NOMO-1 treated with DMSO at 0.1 percent for 48 hours (cell line): ENCODE measurements around the gene SDC3.
A peak's percentile ranks its signal among the peaks of the same experiment; 100 is the strongest.
"Not testable (repeated sequence)": the region's sequence is repeated elsewhere in the genome, so short reads cannot be mapped to it uniquely, and the experiment has no call there.

Experiments
- DNase-seq: peaks from one replicate; lab custom pipeline; 2025; ENCODE audit not compliant: unreplicated experiment; lab: John Stamatoyannopoulos, UW

SDC3 gene

DNA sequence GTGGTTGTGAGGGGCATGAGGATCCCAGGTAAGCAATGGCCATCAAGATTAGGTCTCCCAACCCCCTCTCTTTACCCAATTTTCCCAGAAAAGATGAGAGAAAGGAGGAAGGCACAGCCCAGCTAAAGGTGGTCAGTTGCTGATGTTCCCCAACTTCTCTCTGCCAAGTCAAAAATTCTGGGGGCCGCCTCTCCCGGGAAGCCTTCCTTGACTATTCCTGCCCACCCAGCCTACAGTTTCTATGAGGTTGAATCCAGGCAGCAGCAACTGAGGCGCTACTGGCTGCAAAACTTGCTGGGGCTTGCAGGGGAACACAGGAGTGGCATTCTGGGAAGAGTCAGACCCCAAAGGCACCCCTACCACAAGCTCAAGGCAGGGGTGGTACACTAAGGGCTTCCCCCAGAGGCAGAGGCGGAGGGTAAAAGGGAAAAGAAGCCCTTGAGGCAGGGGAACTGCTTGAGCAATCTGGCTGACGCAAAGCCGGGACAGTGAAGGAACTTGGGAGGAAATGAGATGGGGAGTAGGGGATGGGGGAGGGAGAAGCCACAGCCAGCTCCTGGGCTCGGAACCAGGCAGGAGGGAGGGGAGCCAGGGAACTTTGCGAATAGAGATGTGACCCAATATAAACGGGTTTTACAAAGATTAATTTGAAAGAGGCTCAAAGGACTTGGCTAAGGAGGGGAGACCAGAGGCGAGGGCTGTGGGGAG lies 31.2 kb downstream of the SDC3 start:
- peak; percentile 24 for DNase-seq

DNA sequence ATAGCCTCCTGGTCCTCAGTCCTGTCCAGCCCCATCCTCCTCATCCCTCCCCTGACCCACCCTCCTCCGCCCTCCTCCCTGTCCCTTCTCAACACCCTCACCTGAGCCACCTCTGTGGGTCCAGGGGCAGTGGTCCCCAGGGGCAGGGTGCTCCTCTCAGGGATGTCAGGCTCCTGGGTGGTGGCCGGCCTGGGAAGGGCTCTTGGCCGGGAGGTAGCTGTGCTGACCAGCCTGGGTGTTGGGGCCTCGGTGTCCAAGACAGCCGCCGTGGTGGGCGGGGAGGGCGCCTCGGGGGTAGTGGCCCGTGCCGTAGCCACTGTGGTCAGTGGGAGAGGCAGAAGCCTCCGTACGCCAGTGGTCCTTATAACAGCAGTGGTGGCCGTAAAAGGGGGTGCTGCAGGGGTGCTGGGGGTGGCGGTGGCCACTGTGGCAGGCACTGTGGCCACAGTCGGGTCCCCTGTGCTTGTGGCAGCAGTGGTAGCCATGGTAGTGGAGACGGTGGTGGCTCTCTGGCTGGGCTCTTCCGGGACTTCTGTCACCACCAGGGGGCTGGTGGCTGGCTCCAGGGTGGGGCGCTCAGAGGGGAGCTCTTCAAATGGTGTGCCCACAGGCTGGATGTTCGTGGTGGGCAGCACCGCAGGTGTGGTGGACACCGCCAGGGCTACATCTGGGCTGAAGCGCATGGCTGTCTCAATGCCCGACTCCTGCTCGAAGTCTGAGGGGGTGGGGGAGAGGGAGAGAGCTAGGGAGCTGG lies 31.9 kb downstream of the SDC3 start:
- DNase-seq, result no peak

DNA sequence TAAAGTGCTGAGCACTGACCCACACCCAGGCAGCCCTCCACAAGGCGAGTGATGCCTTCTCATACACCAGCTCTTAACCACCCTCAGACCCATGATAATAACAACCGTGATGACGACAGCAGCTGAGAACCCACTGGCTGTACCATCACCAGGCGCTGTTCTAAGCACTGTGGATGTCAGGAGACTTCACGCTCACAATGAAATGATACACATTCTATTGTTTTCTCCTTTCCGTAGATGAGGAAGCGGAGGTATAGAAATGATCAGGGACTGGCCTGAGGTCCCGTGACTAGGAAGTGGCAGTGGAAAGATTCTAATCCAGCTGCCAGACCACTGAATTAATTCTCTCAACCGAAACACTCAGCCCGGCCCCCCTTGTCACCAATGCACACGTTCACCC lies 32.6 kb downstream of the SDC3 start:
- DNase-seq, result no peak

DNA sequence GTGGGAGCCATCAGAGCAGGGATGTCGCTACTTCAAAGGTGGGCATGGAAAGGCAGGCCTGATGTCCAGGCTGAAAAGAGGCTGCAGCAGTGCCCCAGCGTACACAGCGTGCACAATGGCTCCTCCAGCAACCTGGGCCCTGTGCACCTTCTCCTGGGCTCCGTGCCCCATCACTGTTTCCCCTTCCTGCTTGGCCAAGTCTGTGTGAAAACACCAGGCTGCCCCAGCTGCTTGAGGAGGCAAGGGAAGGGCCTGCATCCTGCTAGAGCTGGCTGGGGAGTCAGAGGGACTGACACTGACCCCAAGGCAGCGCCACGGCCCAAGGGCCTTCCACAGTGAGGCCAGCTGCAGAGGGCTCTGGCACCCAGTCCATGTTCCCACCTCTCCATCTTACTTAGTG lies 33.4 kb downstream of the SDC3 start:
- no peak for DNase-seq

DNA sequence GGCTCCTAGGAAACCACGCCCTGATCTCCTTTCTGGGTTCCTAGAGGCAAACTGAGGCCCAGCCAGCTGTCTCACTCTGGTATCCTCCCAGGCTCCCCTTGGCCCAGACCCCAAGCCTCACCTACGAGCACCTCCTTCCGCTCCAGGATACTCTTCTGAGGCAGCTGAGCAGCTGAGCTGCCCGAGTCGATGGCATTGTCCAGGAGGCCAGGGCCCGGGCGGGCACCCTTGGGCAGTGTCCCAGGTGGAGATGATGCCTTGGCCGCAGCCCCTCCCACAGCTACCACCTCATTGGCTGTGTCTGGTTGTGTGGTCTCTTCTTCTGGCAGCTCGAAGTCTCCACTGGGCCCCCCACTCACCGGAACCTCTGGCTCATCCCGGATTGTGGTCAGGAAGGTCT lies 34.4 kb downstream of the SDC3 start:
- DNase-seq, result no peak

DNA sequence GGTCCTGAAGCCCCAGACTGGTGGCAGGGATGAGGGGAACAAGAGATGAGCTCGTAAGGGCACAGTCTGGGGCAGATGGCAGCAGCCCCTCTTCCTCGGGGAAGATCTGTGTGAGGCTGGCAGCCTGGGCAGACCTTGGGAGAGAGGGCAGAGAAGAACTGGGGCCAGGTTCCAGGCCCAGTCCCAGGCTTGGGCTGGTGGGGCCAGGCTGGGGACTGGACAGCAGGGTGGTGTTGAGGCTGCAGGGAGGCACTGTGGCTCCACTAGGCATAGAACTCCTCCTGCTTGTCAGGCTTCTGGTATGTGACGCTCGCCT lies 35.7 kb downstream of the SDC3 start:
- no peak for DNase-seq

DNA sequence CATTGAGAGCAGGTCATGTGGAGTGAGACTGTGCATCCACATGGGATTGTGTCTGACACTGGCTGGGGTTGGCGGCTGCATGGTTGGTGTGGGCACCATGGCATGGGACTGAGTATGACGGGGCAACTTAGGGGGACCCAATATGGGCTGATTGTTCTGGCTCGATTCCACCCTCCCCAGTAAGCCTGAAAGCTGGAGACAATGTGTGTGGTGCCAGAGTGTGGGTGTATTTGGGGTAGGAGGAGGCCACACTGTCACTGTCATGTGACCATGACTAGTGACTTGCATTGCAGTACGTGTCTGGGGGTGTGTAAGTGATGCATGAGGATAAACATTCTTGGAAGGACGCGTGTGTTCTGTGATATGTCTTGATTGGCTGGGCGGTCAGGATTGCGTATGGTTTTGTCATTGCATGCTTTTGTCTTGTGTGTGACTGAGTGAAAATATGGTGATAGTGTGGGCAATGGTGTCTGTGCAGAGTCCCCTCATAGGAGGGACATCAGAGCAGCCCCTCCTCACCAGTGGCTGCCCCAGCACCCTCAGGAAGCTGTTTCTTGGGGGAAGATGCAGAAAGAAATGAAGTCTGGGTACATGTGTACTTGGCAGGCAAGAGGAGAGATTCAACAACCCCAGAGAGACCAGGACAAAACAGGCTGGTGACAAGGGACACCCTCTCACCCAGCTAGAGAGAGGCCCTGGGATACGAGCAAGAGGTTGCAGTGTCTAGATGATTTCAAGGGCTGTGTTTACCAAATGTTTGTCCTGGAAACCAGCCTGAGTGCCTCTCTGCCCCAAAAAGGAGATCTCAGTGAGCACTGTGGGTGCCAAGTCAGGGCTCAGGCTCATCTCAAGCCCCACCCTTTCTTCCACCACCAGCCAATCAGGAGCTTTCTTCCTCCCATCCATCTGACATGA lies 36.3 kb downstream of the SDC3 start:
- DNase-seq, result no peak

DNA sequence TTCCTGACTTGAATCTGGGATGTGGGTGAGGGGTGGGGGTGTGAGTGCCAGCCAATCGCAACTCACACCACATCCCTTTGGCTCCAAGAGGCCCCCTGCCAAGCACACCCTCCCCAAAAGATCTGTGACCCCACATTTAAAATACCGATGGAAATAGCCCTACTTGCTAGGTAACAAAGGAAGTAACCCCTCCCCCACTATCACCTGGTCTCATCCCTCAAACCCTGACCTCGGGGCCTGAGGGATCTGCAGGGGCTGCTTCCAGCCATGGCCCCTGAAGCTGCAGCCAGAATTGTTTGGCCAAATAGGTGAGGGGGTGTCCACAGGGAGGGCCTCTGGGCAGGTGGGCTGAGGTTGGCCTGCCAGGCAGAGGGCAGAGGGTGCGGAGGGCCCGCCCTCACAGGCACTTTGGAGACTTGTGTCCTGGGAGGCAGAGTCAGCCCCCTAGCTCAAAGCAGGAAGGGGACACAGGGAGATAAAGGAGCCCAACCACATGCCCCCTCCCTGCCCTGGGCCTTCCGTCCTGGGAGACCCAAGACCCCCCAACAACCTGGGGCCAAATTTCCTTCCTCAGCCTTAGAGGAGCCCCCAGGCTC lies 37.2 kb downstream of the SDC3 start:
- DNase-seq, result no peak

DNA sequence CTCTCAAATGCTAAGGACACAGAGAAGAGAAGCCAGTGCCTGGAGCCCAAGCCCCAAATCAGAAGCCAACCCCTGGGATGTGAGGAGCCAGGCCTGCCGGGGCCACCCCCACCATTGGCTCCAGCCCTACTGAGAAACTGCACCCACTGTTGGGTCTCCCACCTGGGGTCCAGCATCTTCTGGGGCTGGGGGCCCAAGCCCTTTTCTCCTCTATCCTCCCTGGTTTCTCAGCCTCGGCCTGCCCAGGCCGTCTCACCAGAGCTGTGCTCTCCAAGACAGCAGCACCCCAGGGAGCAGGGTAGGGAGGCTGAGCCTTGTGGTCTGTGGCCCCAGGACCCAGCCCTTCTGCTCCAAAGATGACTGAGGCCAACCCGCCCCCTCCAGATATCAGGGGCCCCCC lies 37.9 kb downstream of the SDC3 start:
- no peak for DNase-seq

DNA sequence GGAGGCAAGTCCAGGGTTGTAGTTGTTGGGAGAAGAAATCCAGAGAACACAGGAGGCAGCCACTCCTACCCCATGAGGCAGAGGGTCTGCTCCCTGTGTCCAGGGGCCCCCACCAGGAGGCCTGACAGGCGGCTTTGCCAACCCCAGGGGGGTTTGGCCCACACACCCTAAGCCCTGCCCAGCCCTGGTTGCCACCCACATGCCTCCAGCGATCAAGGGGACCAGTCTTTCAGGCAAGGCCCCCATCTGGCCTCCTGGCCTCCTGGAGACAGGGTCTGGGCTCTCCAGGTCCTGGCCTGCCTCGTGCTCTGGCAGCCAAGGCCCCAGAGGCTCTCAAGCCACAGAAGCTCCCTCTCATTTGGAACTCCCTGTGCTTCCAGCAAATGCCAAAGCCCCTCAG lies 38.5 kb downstream of the SDC3 start:
- DNase-seq, result no peak

DNA sequence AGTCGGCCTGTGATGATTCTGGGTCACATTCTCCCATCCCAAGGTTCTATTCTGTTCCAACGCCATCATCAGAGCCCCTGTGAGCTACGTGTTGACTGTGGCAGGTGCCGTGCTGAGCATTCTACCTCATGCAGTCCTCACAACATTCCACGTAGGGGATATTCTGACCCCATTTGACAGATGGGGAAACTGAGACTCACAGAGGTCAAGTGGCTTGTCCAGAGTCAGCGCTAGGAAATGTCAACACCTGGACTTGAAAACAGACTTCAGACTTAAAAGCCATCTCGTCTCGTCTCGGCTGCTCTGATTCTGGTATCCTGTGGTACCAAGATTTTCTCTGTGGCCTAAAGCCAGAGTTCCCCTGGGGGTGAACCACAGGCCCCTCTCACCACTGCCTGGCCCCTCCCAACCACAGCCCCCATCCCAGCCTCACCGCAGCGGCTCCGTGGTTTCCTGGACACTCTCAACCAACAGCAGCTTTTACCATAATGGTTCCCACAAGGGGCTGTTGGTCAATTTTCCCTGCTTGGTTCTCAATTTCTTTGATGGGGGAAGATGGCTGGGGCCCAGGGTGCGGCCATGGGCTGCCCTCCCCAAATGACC lies 39.6 kb downstream of the SDC3 start:
- peak; percentile 55 for DNase-seq

DNA sequence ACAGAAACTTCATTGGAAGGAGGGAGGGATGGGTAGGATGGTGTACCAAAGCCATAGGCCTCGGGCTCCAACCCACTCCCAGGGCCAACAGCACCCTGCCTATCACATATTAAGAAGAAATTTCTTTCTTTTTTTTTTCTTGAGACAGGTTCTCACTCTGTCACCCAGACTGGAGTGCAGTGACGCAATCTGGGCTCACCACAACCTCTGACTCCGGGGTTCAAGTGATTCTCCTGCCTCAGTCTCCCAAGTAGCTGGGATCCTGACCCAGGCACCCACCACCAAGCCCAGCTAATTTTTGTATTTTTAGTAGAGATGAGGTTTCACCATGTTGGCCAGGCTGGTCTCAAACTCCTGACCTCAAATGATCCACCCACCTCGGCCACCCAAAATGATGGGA lies 40.5 kb downstream of the SDC3 start:
- DNase-seq, result not testable (repeated sequence)

DNA sequence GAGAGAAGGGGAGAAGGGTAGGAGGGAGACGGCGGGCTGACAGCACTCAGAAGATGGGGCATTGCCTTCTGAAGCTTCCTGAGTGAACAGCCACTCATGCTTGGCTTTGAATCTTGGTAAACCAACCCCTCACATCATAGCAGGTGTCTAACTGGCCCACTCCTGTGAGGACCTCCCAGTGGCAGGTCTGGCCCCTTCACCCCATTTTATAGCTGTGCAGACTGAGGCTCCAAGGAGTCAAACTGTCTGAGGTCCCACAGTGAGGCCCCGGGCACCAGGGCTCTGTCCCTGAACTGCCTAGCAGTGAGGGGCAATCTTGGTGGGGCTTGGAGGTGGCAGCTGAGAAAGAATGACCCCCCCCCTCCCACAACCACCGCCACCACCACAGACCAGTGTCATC lies 41.0 kb downstream of the SDC3 start:
- DNase-seq, result no peak

DNA sequence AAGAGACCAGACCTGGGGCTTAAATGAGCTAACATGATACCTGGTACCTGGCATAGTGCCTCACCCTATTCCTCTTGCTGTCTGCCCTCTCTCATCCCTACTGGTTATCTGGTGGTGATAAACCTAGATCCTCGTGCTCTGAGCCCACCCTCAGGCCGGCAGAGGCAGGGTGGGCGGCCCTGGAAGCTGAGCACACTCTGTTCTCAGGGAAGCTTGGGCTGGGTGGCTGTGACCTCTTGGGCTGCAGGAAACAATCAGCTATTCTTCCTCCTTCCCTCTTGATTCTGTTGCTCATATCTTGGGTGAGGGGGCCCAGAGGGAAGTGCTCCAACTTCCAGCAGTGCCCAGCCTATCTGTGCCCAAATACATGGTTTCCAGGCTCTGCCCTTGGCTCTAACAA lies 42.0 kb downstream of the SDC3 start:
- DNase-seq, result no peak

DNA sequence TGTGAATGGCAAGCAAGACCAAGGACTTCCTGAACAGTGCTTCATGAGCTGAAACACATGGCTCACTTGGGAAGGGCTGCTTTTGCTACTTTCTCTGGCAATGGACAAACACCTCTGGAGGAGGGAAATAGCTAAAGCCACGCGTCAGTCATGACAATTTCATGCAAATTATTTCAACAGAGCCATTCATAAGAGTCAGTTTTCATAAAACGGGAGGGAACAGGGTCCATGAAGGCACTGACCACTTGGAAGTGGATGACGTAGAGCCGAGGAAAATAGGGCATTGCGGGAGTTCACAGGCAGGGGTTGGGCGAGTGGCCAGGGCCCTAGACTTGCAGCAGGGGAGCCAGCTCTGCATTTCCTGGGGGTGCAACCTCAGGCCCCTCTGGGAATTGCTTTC lies 43.9 kb downstream of the SDC3 start:
- DNase-seq, result no peak

DNA sequence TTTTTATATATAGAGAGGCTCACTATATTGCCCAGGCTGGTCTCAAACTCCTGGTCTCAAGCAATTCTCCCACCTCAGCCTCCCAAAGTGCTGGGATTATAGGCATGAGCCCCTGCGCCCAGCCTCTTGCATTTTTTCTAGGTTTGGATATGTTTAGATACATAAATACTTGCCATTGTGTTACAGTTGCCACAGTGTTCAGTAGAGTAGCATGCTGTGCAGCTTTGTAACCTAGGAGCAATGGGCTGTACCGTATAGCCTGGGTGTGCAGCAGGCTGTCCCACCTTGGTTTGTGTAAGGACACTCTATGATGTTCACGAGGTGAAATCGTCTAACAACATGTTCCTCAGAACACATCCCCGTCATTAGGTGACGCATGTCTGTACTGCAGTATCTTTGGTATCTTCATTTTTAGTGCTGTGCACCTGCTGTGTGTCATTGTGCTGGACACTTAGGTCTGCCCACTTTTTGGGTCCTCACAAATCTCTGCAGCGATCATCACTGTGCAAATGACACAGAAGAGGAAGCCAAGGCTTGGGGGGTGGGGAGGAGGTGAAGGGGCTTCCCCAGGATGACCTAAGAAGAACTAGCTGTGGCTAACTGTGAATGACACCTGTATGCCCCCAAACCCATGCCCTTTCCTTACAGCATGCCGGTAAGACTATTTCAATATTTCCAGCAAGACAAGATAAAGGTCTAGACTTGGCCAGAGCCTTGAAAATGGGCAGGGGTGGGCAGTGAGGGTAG lies 44.5 kb downstream of the SDC3 start:
- DNase-seq, result no peak

DNA sequence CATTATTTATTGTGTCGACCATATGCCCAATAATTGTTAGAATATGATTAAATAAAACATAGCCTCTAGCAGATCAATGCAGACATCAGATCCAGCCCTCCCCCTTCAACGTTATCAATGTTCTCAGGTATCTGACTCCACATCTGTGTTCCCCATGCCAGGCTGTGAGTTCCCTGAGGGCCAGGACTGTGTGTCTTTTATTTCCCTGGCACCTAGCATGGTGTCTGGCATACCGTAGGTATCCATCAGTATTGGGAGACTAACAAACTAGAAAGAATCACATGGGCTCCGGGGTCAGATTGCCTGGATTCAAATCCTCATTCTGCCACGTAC lies 48.3 kb downstream of the SDC3 start:
- DNase-seq, result no peak

DNA sequence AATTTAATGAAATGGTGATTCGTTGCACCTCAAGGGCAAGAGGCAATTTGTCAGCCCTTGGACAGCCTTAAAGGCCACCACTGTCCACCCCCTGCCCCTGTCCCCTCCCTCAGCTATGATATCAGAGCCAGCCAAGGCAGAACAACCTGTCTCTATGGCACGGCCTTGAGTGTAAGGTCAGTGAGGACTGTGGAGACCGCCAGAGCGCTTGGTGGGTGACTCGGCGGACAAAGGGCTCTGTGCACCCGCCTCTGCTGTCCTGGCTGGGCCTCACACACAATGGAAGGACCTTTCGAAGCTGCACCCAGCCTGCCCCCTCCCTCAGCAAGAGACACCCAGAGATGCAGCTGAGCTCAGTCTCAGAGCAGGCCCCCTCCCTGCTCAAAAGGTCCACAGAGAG lies 50.6 kb downstream of the SDC3 start:
- DNase-seq, result no peak

DNA sequence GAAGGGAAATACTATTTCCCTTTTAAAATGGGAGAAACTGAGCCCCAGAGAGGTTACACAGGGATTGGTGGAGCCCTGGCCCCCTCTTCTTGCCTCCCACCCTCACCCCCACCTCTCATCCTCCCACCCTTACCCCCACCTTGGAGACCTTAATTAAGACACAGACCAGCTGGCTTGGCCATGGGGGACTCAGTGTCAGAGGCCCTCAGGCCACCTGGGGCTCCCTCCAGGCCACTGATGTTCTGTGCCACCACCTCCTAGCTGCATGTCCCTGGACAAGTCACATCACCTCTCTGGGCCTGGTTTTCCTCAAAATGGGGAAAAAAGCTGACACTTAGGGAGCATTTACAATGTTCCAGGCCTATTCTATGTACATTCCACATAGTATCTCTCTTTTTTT lies 51.5 kb downstream of the SDC3 start:
- DNase-seq, result no peak

DNA sequence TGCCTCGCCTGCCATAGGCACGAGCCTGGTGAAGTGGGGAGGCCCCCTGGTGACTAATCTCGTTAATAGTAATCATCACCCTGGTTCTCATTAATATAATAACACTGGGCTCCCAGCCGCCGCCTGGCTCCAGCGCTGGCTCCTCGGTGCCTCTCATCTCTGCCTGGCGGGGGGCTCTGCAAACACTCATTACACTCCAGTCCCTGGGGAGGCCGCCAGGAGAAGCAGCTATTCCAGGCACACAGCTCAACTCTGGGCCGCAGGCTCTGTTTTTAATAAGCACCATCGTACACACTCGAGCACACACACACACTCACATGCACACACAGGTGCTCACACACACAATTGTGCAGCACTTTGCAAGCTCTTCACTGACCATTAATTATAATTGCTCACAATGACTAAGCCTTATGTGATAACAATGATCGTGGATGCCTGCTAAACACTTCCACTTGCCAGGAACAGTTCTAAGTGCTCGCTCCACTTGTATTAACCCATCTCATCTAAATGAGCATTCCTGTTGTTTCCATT lies 52.2 kb downstream of the SDC3 start:
- no peak for DNase-seq
